ENCODE data around the gene TAF6L. TPM values are rescaled to one million over a fixed set of nuclear protein-coding genes. Genes with fewer than 3 reads are reported as not detected.
A peak's percentile ranks its signal among the peaks of the same experiment; 100 is the strongest.
"Not testable (repeated sequence)": the region's sequence is repeated elsewhere in the genome, so short reads cannot be mapped to it uniquely, and the experiment has no call there.

The TAF6L gene
- total RNA-seq, 1 experiment from 2014 or later: 37.7 TPM

DNA sequence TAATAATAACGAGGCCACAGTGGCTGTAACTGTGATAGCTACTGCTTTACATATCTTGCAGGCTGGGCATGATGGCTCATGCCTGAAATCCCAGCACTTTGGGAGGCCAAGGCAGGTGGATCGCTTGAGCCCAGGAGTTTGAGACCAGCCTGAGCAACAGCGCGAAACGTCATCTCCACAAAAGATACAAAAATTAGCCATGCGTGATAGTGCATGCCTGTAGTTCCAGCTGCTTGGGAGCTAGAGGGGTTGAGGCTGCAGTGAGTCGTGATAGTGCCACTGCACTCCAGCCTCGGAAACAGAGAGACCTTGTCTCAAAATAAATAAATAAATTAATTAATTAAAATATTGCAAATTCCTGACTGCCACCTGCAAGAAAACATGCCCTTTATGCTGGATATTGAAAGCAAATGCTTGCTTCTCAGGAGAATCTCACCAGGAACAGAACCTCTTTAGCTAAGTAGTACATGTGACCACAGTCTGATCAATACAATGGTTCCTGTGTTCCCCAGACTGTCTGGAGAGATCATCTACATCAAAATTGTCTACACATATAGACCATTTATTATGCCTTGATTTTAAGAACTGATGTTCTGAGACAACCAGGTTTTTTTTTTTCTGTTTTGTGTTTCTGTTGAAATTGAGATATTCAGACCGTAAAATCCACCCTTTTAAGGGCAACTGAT lies 23.6 kb upstream of the TAF6L start:
- Histone ChIP-seq H3K4me1 (ENCODE audit: insufficient read depth, low read length) (no peaks in the 10 kb centered on the region), H2AFZ (ENCODE audit: low read length) (no peak overlapping the region), H3K9ac (ENCODE audit: extremely low read depth, insufficient read length, low read length) (no peak overlapping the region), H3K4ac (ENCODE audit: low read depth, low read length) (no peak overlapping the region), H2BK5ac (ENCODE audit: insufficient read length, low read length) (no peak overlapping the region), H3K23me2 (ENCODE audit: insufficient read length, low read depth, low read length, poor library complexity, severe bottlenecking) (no peaks in the 10 kb centered on the region), H3T11ph (ENCODE audit: low read length) (no peak overlapping the region), H2AK5ac (ENCODE audit: insufficient read length, low read length) (no peak overlapping the region), H4K8ac (replicated peaks; ENCODE audit: insufficient read length, low read depth, low read length) (no peak overlapping the region), H3K79me2 (ENCODE audit: insufficient read depth, low read length) (peaks cover 10% of the 10 kb centered on the region; the same call in 1 of the 2 replicates), H2BK15ac (ENCODE audit: low read depth, low read length) (no peak overlapping the region), H4K5ac (ENCODE audit: insufficient read length, low read depth, low read length) (no peak overlapping the region), H2BK12ac (ENCODE audit: insufficient read length, low read depth, low read length) (no peak overlapping the region), H3K56ac (ENCODE audit: insufficient read length, low read depth, low read length) (no peak overlapping the region), H2BK120ac (ENCODE audit: low read depth, low read length, poor library complexity, severe bottlenecking) (no peak overlapping the region), H3K23ac (ENCODE audit: insufficient read length, low read depth, low read length) (no peak overlapping the region), H3K27me3 (ENCODE audit: insufficient read depth, low read length) (no peaks in the 10 kb centered on the region), H2BK20ac (ENCODE audit: low read depth, low read length, poor library complexity, severe bottlenecking) (no peak overlapping the region), H3K27ac (ENCODE audit: insufficient read length, low read depth, low read length) (no peak overlapping the region), H3K9me3 (ENCODE audit: control insufficient read depth, low read depth, low read length) (no peaks in the 10 kb centered on the region), H3K4me2 (ENCODE audit: insufficient read depth, insufficient read length, low read length) (no peak overlapping the region), H4K91ac (ENCODE audit: insufficient read length, low read depth, low read length) (no peak overlapping the region), H3K79me1 (ENCODE audit: insufficient read depth, low read depth, low read length, poor library complexity, severe bottlenecking) (peaks cover 6% of the 10 kb centered on the region), H4K20me1 (ENCODE audit: control insufficient read depth, insufficient read depth, insufficient read length) (no peaks in the 10 kb centered on the region), H3K18ac (ENCODE audit: insufficient read length, low read depth, low read length) (no peak overlapping the region), H3K14ac (ENCODE audit: insufficient read depth, low read length) (no peak overlapping the region)
- peak overlapping the region in 1 of 3 experiments; percentile 16; a peak in 1 of 7 replicates for H3K27ac Mint-ChIP-seq
- peaks cover 21 to 32% (median 23%) of the 10 kb centered on the region in 3 experiments for H3K36me3 Mint-ChIP-seq (ENCODE audit: insufficient read depth in 1 of 3, low read depth in 3 of 3)
- WGBS (ENCODE audit: extremely low coverage, insufficient read length, low lambda C conversion rate): no CpG with 5 or more reads among the region's 9 CpGs
- H3K4me3 Mint-ChIP-seq: no peak overlapping the region
- no peak for DNase-seq
- TF ChIP-seq, protein P1, sequence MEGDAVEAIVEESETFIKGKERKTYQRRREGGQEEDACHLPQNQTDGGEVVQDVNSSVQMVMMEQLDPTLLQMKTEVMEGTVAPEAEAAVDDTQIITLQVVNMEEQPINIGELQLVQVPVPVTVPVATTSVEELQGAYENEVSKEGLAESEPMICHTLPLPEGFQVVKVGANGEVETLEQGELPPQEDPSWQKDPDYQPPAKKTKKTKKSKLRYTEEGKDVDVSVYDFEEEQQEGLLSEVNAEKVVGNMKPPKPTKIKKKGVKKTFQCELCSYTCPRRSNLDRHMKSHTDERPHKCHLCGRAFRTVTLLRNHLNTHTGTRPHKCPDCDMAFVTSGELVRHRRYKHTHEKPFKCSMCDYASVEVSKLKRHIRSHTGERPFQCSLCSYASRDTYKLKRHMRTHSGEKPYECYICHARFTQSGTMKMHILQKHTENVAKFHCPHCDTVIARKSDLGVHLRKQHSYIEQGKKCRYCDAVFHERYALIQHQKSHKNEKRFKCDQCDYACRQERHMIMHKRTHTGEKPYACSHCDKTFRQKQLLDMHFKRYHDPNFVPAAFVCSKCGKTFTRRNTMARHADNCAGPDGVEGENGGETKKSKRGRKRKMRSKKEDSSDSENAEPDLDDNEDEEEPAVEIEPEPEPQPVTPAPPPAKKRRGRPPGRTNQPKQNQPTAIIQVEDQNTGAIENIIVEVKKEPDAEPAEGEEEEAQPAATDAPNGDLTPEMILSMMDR (conservative IDR thresholded peaks at IDR 0.05): no peak
- H3K9me3 Mint-ChIP-seq: no peaks in the 10 kb centered on the region
- H3K4me1 Mint-ChIP-seq: peaks cover 0 to 4% of the 10 kb centered on the region in 2 experiments; a peak in 1 of 4 replicates
- H3K27me3 Mint-ChIP-seq (ENCODE audit: low read depth): no peaks in the 10 kb centered on the region

DNA sequence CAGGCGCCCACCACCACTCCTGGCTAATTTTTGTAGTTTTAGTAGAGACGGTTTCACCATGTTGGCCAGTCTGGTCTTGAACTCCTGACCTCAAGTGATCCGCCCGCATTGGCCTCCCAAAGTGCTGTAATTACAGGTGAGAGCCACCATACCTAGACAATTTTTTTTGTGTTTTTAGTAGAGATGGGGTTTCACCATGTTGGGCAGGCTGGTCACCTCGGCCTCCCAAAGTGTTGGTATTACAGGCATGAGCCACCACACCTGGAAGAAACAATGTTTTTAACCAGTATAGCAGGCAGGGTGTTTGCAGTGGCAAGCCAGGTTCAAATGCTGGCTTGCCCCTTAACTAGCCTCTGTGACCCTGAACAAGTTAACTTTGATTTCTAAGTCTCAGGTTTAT lies 21.3 kb upstream of the TAF6L start:
- H3T11ph ChIP-seq (ENCODE audit: low read length); H3K4me1 ChIP-seq (ENCODE audit: insufficient read depth, low read length); H3K14ac ChIP-seq (ENCODE audit: insufficient read depth, low read length); H2AK5ac ChIP-seq (ENCODE audit: insufficient read length, low read length); H2AFZ ChIP-seq (ENCODE audit: low read length); H3K23ac ChIP-seq (ENCODE audit: insufficient read length, low read depth, low read length); H3K9me3 ChIP-seq (ENCODE audit: control insufficient read depth, low read depth, low read length); H3K18ac ChIP-seq (ENCODE audit: insufficient read length, low read depth, low read length); H4K20me1 ChIP-seq (ENCODE audit: control insufficient read depth, insufficient read depth, insufficient read length); H4K5ac ChIP-seq (ENCODE audit: insufficient read length, low read depth, low read length); H3K27me3 ChIP-seq (ENCODE audit: insufficient read depth, low read length); H4K8ac ChIP-seq (replicated peaks; ENCODE audit: insufficient read length, low read depth, low read length); H2BK120ac ChIP-seq (ENCODE audit: low read depth, low read length, poor library complexity, severe bottlenecking); H3K4ac ChIP-seq (ENCODE audit: low read depth, low read length); H3K9ac ChIP-seq (ENCODE audit: extremely low read depth, insufficient read length, low read length); H2BK5ac ChIP-seq (ENCODE audit: insufficient read length, low read length); H3K4me3 Mint-ChIP-seq; H3K4me2 ChIP-seq (ENCODE audit: insufficient read depth, insufficient read length, low read length); H2BK12ac ChIP-seq (ENCODE audit: insufficient read length, low read depth, low read length); H3K9me3 Mint-ChIP-seq; H3K56ac ChIP-seq (ENCODE audit: insufficient read length, low read depth, low read length); H3K27ac ChIP-seq (ENCODE audit: insufficient read length, low read depth, low read length); H2BK20ac ChIP-seq (ENCODE audit: low read depth, low read length, poor library complexity, severe bottlenecking); DNase-seq; H4K91ac ChIP-seq (ENCODE audit: insufficient read length, low read depth, low read length); H3K27me3 Mint-ChIP-seq (ENCODE audit: low read depth); H3K23me2 ChIP-seq (ENCODE audit: insufficient read length, low read depth, low read length, poor library complexity, severe bottlenecking); H2BK15ac ChIP-seq (ENCODE audit: low read depth, low read length): not testable (repeated sequence)
- peaks cover 28 to 42% (median 33%) of the 10 kb centered on the region in 3 experiments for H3K36me3 Mint-ChIP-seq (ENCODE audit: insufficient read depth in 1 of 3, low read depth in 3 of 3)
- H3K79me1 ChIP-seq (ENCODE audit: insufficient read depth, low read depth, low read length, poor library complexity, severe bottlenecking): peaks cover 12% of the 10 kb centered on the region
- H3K79me2 ChIP-seq (ENCODE audit: insufficient read depth, low read length): peaks cover 17% of the 10 kb centered on the region; the same call in 1 of the 2 replicates
- no CpG with 5 or more reads among the region's 5 CpGs for WGBS (ENCODE audit: extremely low coverage, insufficient read length, low lambda C conversion rate)
- H3K4me1 Mint-ChIP-seq: peaks cover 4 to 10% of the 10 kb centered on the region in 2 experiments
- 0 out of 7 replicates have a peak overlapping the region, but pooled peaks of 1 of the 3 experiments have one; percentile 36 for H3K27ac Mint-ChIP-seq
